Keratinocyte (primary cell): ENCODE data around the gene SERPIND1.

Experiments used
- CTCF ChIP-seq, 3 experiments: IDR thresholded peaks in 1 of 3; conservative IDR thresholded peaks in 1 of 3; optimal IDR thresholded peaks in 1 of 3; 2 replicates in 2 of 3; 3 replicates in 1 of 3; pipeline versions ENCODE3 to v1.5.1; 2011; ENCODE audit warnings: low read length in 3 of 3, mild to moderate bottlenecking in 3 of 3, moderate library complexity in 2 of 3, control low read depth in 1 of 3, inconsistent platforms in 1 of 3; ENCODE audit not compliant: insufficient read depth in 2 of 3; ENCODE audit errors: extremely low read depth in 1 of 3
- EZH2 ChIP-seq: IDR thresholded peaks from one replicate; pipeline ENCODE4 v1.6.1; 2012; ENCODE audit warnings: inconsistent platforms, mild to moderate bottlenecking, low read length, moderate library complexity

GRCh38 chr22:20834725-20835124, 60.8 kb downstream of the SERPIND1 start:
- TF ChIP-seq CTCF (optimal IDR thresholded peaks at IDR 0.05 in 1 of 3, IDR thresholded peaks at IDR 0.05 in 1 of 3, conservative IDR thresholded peaks at IDR 0.05 in 1 of 3; ENCODE audit: extremely low read depth in 1 of 3, insufficient read depth in 2 of 3, low read length in 3 of 3) (no peak), EZH2 (no peak)
